SK-N-SH (cell line): ENCODE measurements around the gene BRCA1.

Source experiments
- EP300 ChIP-seq, 2 experiments: IDR thresholded peaks; 2 replicates each; pipeline versions ENCODE4 v1.4.0 to v1.6.1; 2012; ENCODE audit warnings: borderline replicate concordance in 1 of 2, low read depth in 1 of 2, low read length in 1 of 2
- FOSL2 ChIP-seq: IDR thresholded peaks from 2 replicates; pipeline ENCODE4 v1.4.0; 2012; ENCODE audit warnings: low read depth, mild to moderate bottlenecking, moderate library complexity, borderline replicate concordance
- NRF1 ChIP-seq: IDR thresholded peaks from 2 replicates; pipeline ENCODE4 v1.6.1; 2012; ENCODE audit warnings: low read depth, mild to moderate bottlenecking, low read length
- POLR2AphosphoS5 ChIP-seq: IDR thresholded peaks from 2 replicates; pipeline ENCODE4 v1.6.1; 2012; ENCODE audit warnings: low read depth, low read length
- RAD21 ChIP-seq: IDR thresholded peaks from 2 replicates; pipeline ENCODE4 v1.6.1; 2012; ENCODE audit warnings: mild to moderate bottlenecking, low read length
- RCOR1 ChIP-seq: fragments of 150-350 bp; IDR thresholded peaks from 2 replicates; pipeline ENCODE4 v1.6.1; 2017; ENCODE audit warnings: antibody characterized with exemption, low read length
- SIN3A ChIP-seq: IDR thresholded peaks from 2 replicates; pipeline ENCODE4 v1.6.1; 2012; ENCODE audit warnings: low read depth, mild to moderate bottlenecking, low read length, moderate library complexity, borderline replicate concordance
- SMC3 ChIP-seq: IDR thresholded peaks from 2 replicates; pipeline ENCODE4 v1.6.1; 2012; ENCODE audit warnings: low read depth, low read length, improper control_type of control experiment
- TEAD4 ChIP-seq: IDR thresholded peaks from 2 replicates; pipeline ENCODE4 v1.4.0; 2012; ENCODE audit warnings: mild to moderate bottlenecking, borderline replicate concordance; ENCODE audit not compliant: insufficient read depth
- YY1 ChIP-seq: IDR thresholded peaks from 2 replicates; pipeline ENCODE4 v1.4.0; 2012; ENCODE audit warnings: low read depth, mild to moderate bottlenecking
- TF ChIP-seq, protein P1 (sequence below): IDR thresholded peaks from 2 replicates; pipeline ENCODE4 v1.4.0; 2012; ENCODE audit warnings: low read depth, borderline replicate concordance
- TF ChIP-seq, protein P2 (sequence below): fragments of 200-600 bp; sonication (generic); IDR thresholded peaks from 2 replicates; pipeline ENCODE4 v1.6.1; 2017; ENCODE audit warnings: antibody characterized with exemption, mild to moderate bottlenecking, moderate library complexity
- TF ChIP-seq, protein P3 (sequence below): fragments of 150-350 bp; IDR thresholded peaks from 2 replicates; pipeline ENCODE4 v1.6.1; 2017; ENCODE audit warnings: antibody characterized with exemption, low read length, low read depth, borderline replicate concordance
- TF ChIP-seq, protein P4 (sequence below): fragments of 150-350 bp; IDR thresholded peaks from 2 replicates; pipeline ENCODE4 v1.6.1; 2016; ENCODE audit warnings: mild to moderate bottlenecking, low read depth, low read length

DNA sequence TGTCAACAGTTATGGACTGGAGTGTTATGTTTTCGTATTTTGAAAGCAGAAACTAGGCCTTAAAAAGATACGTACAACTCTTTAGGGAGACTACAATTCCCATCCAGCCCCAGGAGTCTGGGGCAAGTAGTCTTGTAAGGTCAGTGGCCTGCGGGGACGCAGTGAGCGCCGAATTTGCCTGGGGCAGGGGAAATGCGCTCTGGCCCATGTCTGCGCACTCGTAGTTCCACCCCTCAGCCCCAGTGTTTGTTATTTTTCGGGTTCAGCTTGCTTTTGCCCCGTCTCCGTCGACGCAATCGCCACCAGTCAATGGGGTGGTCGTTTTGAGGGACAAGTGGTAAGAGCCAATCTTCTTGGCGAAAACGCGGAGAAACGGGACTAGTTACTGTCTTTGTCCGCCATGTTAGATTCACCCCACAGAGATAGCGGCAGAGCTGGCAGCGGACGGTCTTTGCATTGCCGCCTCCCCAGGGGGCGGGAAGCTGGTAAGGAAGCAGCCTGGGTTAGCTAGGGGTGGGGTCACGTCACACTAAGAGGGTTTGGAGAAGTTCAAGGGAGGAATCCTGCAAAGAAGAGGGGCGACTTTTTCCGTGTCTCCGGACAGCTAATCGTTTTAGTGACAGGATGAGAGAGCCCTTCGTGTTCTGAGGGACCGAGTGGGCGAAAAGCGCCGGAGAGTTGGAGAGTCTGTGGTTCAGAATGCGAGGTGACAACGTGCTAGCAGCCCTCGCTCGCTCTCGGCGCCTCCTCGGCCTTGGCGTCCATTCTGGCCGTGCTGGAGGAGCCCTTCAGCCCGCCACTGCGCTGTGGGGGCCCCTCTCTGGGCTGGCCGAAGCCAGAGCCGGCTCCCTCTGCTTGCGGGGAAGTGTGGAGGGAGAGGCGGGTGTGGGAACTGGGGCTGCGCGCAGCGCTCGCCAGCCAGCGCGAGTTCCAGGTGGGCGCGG, 1.1 kb upstream of the BRCA1 start:
- TF ChIP-seq, protein P1, sequence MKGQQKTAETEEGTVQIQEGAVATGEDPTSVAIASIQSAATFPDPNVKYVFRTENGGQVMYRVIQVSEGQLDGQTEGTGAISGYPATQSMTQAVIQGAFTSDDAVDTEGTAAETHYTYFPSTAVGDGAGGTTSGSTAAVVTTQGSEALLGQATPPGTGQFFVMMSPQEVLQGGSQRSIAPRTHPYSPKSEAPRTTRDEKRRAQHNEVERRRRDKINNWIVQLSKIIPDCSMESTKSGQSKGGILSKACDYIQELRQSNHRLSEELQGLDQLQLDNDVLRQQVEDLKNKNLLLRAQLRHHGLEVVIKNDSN: no peak
- TF ChIP-seq POLR2AphosphoS5: no peak
- TF ChIP-seq NRF1: no peak
- TF ChIP-seq, protein P2, sequence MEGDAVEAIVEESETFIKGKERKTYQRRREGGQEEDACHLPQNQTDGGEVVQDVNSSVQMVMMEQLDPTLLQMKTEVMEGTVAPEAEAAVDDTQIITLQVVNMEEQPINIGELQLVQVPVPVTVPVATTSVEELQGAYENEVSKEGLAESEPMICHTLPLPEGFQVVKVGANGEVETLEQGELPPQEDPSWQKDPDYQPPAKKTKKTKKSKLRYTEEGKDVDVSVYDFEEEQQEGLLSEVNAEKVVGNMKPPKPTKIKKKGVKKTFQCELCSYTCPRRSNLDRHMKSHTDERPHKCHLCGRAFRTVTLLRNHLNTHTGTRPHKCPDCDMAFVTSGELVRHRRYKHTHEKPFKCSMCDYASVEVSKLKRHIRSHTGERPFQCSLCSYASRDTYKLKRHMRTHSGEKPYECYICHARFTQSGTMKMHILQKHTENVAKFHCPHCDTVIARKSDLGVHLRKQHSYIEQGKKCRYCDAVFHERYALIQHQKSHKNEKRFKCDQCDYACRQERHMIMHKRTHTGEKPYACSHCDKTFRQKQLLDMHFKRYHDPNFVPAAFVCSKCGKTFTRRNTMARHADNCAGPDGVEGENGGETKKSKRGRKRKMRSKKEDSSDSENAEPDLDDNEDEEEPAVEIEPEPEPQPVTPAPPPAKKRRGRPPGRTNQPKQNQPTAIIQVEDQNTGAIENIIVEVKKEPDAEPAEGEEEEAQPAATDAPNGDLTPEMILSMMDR: no peak
- TF ChIP-seq SIN3A: no peak
- TF ChIP-seq, protein P3, sequence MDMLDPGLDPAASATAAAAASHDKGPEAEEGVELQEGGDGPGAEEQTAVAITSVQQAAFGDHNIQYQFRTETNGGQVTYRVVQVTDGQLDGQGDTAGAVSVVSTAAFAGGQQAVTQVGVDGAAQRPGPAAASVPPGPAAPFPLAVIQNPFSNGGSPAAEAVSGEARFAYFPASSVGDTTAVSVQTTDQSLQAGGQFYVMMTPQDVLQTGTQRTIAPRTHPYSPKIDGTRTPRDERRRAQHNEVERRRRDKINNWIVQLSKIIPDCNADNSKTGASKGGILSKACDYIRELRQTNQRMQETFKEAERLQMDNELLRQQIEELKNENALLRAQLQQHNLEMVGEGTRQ: no peak
- no peak; the same call in 1 of the 2 replicates for TF ChIP-seq YY1
- TF ChIP-seq, protein P4, sequence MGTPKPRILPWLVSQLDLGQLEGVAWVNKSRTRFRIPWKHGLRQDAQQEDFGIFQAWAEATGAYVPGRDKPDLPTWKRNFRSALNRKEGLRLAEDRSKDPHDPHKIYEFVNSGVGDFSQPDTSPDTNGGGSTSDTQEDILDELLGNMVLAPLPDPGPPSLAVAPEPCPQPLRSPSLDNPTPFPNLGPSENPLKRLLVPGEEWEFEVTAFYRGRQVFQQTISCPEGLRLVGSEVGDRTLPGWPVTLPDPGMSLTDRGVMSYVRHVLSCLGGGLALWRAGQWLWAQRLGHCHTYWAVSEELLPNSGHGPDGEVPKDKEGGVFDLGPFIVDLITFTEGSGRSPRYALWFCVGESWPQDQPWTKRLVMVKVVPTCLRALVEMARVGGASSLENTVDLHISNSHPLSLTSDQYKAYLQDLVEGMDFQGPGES: no peak
- no peak for TF ChIP-seq EP300 (IDR thresholded peaks at IDR 0.05; ENCODE audit: borderline replicate concordance in 1 of 2, low read depth in 1 of 2, low read length in 1 of 2)
- no peak for TF ChIP-seq RCOR1
- TF ChIP-seq TEAD4: no peak
- TF ChIP-seq SMC3: no peak
- no peak for TF ChIP-seq FOSL2
- no peak for TF ChIP-seq RAD21
